Stomach (tissue), 9 donors: ENCODE measurements around the gene NFATC2. TPM values are rescaled to one million over a fixed set of nuclear protein-coding genes. Genes with fewer than 3 reads are reported as not detected.

Source experiments
- DNase-seq, 2 donors: peaks; one replicate each; pipeline versions ENCODE4 v3.0.0 to v3.0.0-alpha.2; 2013 to 2019
- H3K27ac ChIP-seq, 5 donors: fragments of 200-600 bp in 4 of 5; sonication (generic) in 4 of 5; one replicate each; pipeline ENCODE4 v1.5.1; 2013 to 2019; ENCODE audit warnings: mild to moderate bottlenecking in 1 of 5, moderate library complexity in 1 of 5
- H3K27me3 ChIP-seq, 3 donors: fragments of 200-600 bp; sonication (generic); one replicate each; pipeline ENCODE4 v1.5.1; 2017 to 2019; ENCODE audit warnings: mixed run types in 1 of 3
- H3K36me3 ChIP-seq, 4 donors: fragments of 200-600 bp; sonication (generic); 1 replicate in 3 of 4; 2 replicates in 1 of 4; pipeline ENCODE4 v1.5.1; 2016 to 2019
- H3K4me1 ChIP-seq, 4 donors: fragments of 200-600 bp; sonication (generic); one replicate each; pipeline ENCODE4 v1.5.1; 2016 to 2019
- H3K4me3 ChIP-seq, 4 donors: fragments of 200-600 bp; sonication (generic) in 3 of 4; one replicate each; pipeline ENCODE4 v1.5.1; 2016 to 2019; ENCODE audit warnings: mild to moderate bottlenecking in 1 of 4
- H3K9me3 ChIP-seq, 4 donors: fragments of 200-600 bp; sonication (generic); one replicate each; pipeline ENCODE4 v1.5.1; 2016 to 2019
- EP300 ChIP-seq: sonication (generic); formaldehyde crosslinking; IDR thresholded peaks from one replicate; pipeline ENCODE4 v1.6.1; 2017; ENCODE audit warnings: antibody characterized with exemption
- POLR2A ChIP-seq, 4 donors: fragments of 450-650 bp; IDR thresholded peaks; one replicate each; pipeline ENCODE4 v1.6.1; 2016; ENCODE audit warnings: antibody characterized with exemption in 4 of 4, control low read depth in 2 of 4, mild to moderate bottlenecking in 1 of 4, moderate library complexity in 1 of 4
- POLR2AphosphoS5 ChIP-seq, 3 donors: sonication (generic); formaldehyde crosslinking; IDR thresholded peaks; one replicate each; pipeline ENCODE4 v1.6.1; 2016; ENCODE audit warnings: antibody characterized with exemption in 3 of 3
- WGBS, 5 donors: extraction: QIAGEN DNeasy Blood & Tissue Kit in 3 of 5; methylation state at CpG; one replicate each; pipeline versions ENCODE4 v1.1.5 to v1.1.7; 2013 to 2018; 5-methylcytosine and 5-hydroxymethylcytosine counted together
- intact Hi-C: fragments of 100-400 bp; cut with DNase I; formaldehyde crosslinking; loops from one replicate; pipeline ENCODE4 v1.15.1; 2023; ENCODE audit warnings: low total_unique reads
- polyA plus RNA-seq, 3 donors: library from polyadenylated mRNA; stranded (reverse); fragments of 200-250 nt; gene quantifications; one replicate each; pipeline ENCODE4 v1.2.3, GENCODE V29; 2013
- total RNA-seq, 5 donors: library from RNA; depleted of rRNA; stranded (reverse); fragments of >200 nt; gene quantifications; one replicate each; pipeline versions ENCODE4 v1.1.0 to v1.2.3, GENCODE V29; 2014 to 2016
- TF ChIP-seq, protein P1 (sequence below), 7 experiments: fragments of 450-650 bp in 4 of 7; fragments of 200-600 bp in 3 of 7; sonication (generic) in 3 of 7; IDR thresholded peaks; one replicate each; pipeline ENCODE4 v1.5.1; 2016 to 2019; ENCODE audit warnings: antibody characterized with exemption in 7 of 7, control low read depth in 2 of 7, mild to moderate bottlenecking in 1 of 7
- donor health status: healthy with polysubstance abuse.
- donor health status: Bipolar disorder and iron deficiency.
- donor health status: healthy.

The NFATC2 gene
- total and polyA plus RNA-seq, 8 donors: 1.4 to 31.9 (median 8.6) TPM

DNA sequence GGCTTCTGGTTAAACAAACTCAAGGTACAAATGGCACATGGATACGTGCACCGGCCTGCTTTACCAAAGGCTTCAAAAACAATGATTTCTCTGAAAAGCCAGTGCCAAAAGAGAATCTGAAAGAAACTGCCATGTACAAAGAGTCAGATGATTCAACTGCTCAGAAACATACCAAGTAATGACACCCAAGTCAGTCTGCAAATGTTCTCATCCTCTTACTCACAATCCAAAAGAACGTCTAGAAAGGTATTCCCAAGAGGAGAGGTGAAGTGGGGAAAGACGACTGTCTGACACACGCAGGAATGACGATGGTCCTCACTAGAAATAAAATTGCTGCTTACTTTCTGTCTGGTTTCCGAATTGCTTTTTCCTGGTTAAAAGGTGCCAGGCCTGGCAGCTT is 52.9 kb downstream of the NFATC2 start:
- peaks cover 0 to 9% (median under 1%) of the 10 kb centered on the region in 4 donors for H3K36me3 ChIP-seq
- H3K9me3 ChIP-seq: no peaks in the 10 kb centered on the region
- H3K27ac ChIP-seq: no peak overlapping the region
- H3K27me3 ChIP-seq: peaks cover 0 to 9% (median 0%) of the 10 kb centered on the region in 3 donors
- H3K4me3 ChIP-seq: no peak overlapping the region
- 91 to 94% (median 93%) methylated on average over 7 of the region's 7 CpGs for WGBS, 5 donors
- no peak for DNase-seq
- H3K4me1 ChIP-seq: peaks cover 15 to 51% (median 29%) of the 10 kb centered on the region in 4 donors
- intact Hi-C loops: no loop called here
- TF ChIP-seq, protein P1, sequence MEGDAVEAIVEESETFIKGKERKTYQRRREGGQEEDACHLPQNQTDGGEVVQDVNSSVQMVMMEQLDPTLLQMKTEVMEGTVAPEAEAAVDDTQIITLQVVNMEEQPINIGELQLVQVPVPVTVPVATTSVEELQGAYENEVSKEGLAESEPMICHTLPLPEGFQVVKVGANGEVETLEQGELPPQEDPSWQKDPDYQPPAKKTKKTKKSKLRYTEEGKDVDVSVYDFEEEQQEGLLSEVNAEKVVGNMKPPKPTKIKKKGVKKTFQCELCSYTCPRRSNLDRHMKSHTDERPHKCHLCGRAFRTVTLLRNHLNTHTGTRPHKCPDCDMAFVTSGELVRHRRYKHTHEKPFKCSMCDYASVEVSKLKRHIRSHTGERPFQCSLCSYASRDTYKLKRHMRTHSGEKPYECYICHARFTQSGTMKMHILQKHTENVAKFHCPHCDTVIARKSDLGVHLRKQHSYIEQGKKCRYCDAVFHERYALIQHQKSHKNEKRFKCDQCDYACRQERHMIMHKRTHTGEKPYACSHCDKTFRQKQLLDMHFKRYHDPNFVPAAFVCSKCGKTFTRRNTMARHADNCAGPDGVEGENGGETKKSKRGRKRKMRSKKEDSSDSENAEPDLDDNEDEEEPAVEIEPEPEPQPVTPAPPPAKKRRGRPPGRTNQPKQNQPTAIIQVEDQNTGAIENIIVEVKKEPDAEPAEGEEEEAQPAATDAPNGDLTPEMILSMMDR (IDR thresholded peaks at IDR 0.05): no peak
- TF ChIP-seq POLR2A (IDR thresholded peaks at IDR 0.05) (no peak), EP300 (no peak), POLR2AphosphoS5 (IDR thresholded peaks at IDR 0.05) (no peak)

DNA sequence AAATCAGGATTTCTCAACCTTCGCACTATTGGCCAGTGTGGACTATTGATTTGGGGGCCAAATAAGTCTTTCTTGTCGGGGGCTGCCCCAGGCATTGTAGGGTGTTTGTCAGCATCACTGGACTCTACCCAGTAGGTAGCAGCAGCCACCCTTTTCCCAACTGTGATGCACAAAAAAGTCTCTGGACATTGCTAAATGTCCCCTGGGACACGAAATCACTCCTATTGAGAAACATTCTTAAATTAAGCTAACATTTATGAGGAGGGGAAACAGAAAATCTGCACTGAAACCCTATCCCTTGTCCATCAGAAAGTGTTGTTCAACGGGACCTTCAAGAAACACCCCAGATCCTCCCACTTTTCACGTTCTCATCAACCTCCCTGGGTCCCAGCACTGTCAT is 54.2 kb downstream of the NFATC2 start:
- intact Hi-C loops: no loop called here
- H3K27ac ChIP-seq: no peak overlapping the region

DNA sequence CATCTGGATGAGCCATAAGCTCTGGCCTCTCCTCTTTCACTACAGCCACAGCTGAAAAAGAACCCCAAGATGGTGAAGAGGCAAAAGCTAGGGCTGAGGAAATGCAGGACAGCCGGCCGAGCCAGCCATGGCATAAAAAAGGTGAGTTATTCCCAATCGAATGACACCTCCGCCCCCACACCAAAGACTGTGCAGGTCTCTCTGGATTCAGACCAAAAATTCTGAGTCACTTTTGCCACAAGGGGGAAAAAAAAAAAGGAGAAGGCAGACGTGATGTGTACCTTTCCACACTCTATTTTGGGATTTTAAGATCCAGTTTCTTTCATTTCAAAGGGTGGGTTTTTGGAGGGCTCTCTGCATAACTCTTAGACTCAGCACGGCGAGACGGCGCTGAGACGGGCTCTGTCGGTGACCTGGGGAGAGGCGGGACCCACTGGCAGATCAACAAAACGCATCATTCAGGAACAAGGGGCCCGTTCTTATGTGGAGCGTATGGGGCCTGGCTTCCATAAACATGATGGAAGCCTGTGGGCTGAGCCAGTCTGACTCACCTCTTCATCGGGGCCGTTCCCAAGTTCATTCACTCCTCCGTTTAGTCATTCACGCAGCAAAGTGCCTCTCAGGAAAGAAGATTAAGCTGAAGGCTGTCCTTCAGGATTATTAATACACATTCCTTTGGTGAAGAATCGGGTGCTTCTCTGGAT is 54.8 kb downstream of the NFATC2 start:
- intact Hi-C loops: no loop called here
- Histone ChIP-seq H3K27ac (no peak overlapping the region), H3K36me3 (peaks cover 0 to 15% (median 5%) of the 10 kb centered on the region in 4 donors), H3K9me3 (no peaks in the 10 kb centered on the region), H3K4me3 (no peak overlapping the region), H3K27me3 (peaks cover 0 to 8% (median 0%) of the 10 kb centered on the region in 3 donors), H3K4me1 (peaks cover 9 to 33% (median 21%) of the 10 kb centered on the region in 4 donors)
- TF ChIP-seq POLR2AphosphoS5 (IDR thresholded peaks at IDR 0.05) (no peak), EP300 (no peak), POLR2A (IDR thresholded peaks at IDR 0.05) (no peak)
- TF ChIP-seq, protein P1 (IDR thresholded peaks at IDR 0.05): no peak
- WGBS, 5 donors: 63 to 75% (median 75%) methylated on average over 20 of the region's 20 CpGs
- DNase-seq: peak in 1 of 2 donors; percentile 54

More for the DNA sequence above, 54.2 kb downstream of the NFATC2 start:
- no peak for DNase-seq
- Histone ChIP-seq H3K4me1 (peaks cover 13 to 38% (median 26%) of the 10 kb centered on the region in 4 donors), H3K36me3 (peaks cover 0 to 15% (median 5%) of the 10 kb centered on the region in 4 donors), H3K27me3 (peaks cover 0 to 9% (median 0%) of the 10 kb centered on the region in 3 donors), H3K4me3 (no peak overlapping the region), H3K9me3 (no peaks in the 10 kb centered on the region)
- TF ChIP-seq POLR2A (IDR thresholded peaks at IDR 0.05): no peak
- no peak for TF ChIP-seq EP300
- WGBS, 5 donors: 83 to 92% (median 88%) methylated on average over 5 of the region's 5 CpGs

DNA sequence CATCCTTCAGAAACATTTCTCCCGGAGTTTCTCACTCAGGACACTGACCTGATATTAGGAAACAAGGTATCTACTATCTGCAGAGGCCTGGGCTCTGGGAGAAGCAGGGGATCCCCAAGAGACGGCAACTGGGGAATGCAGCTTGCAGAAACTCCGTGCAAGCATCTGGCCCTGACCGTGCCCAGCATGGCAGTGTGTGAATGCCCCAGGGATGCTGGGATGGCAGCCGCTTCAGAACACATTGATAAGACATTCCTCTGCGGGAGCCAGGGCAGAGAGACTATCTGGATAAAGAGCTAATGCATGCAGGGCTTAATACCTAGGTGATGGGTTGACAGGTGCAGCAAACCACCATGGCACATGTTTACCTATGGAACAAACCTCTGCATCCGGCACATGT is 55.4 kb downstream of the NFATC2 start:
- Histone ChIP-seq H3K27me3 (peaks cover 0 to 1% (median 0%) of the 10 kb centered on the region in 3 donors), H3K4me3 (no peak overlapping the region), H3K9me3 (no peaks in the 10 kb centered on the region), H3K36me3 (peaks cover 0 to 15% (median 5%) of the 10 kb centered on the region in 4 donors), H3K4me1 (peaks cover 3 to 27% (median 14%) of the 10 kb centered on the region in 4 donors), H3K27ac (no peak overlapping the region)
- intact Hi-C loops: no loop called here
- TF ChIP-seq EP300: no peak
- TF ChIP-seq, protein P1 (IDR thresholded peaks at IDR 0.05): no peak
- no peak for TF ChIP-seq POLR2A (IDR thresholded peaks at IDR 0.05)
- no peak for TF ChIP-seq POLR2AphosphoS5 (IDR thresholded peaks at IDR 0.05)
- DNase-seq: no peak
- WGBS, 5 donors: 82 to 88% (median 88%) methylated on average over 6 to 7 of the region's 7 CpGs
